IPS-NIHi7 (cell line): ENCODE results near the gene CLMP.

Experiments used
- DNase-seq: peaks from one replicate; pipeline ENCODE4 v3.0.0; 2012; ENCODE audit warnings: mixed read lengths; ENCODE audit errors: extremely low spot score

The CLMP gene

GRCh38 chr11:123190518-123190917 lies 4.5 kb downstream of the CLMP start:
- DNase-seq, result no peak

- no peak for DNase-seq
These were observed 6.4 kb downstream of the CLMP start for GRCh38 chr11:123188508-123189165.

GRCh38 chr11:123187665-123188507 lies 7.2 kb downstream of the CLMP start:
- DNase-seq, result no peak

DNA sequence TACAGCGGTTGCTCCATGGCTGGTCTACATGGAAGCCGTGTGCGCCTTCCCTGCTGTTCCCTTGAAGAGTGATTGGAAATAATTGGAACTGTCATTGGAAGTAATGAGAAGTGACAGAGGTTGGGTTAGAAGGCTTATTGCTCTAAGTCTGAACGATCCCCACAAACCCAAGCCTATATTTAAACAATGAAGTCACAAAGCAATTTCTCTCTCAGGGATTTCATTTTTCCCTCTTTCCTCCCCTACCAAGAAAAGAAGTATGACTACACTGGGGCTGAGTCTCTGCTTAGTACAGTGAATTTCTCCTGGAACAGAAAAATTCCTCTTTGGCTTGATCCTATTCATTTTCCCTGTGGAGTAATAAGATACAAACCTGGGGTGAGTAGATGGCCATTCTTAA lies 7.8 kb downstream of the CLMP start:
- DNase-seq, result no peak

DNA sequence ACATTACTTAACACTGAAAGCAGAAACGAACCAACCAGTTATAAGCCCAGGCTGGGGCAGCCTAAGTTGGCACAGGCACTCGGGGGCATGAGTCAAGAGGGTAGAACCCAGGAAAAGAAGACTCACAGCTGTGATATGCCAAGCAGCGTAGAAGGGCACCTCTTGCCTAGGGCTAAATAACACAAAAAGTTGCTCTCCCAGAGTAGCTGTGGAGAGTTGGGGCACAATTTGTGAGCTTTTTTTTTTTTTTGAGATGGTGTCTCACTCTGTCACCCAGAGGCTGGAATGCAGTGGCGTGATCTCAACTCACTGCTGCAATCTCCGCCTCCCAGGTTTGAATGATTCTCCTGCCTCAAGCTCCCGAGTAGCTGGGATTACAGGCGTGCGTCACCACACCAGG lies 8.8 kb downstream of the CLMP start:
- no peak for DNase-seq

DNA sequence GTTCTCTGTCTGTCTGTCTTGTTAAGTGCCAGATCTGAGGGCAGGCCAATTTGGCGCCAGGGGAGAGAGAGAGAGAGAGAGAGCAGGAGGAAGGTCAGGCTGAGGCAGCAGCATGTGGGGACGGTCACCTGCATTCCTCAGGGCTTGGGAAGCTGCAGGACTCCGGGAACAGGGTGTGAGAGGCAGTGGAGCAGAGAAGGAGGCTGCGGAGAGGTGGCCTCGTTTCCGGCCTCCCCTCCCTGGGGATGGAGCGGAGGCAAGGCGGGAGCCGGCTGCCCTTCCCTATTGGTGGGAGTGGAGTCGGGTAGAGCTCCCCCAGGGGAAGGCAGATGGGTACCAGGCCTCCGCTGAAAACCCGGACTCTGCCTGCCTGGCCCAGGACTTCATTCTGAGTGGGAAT lies 9.7 kb downstream of the CLMP start:
- no peak for DNase-seq

DNA sequence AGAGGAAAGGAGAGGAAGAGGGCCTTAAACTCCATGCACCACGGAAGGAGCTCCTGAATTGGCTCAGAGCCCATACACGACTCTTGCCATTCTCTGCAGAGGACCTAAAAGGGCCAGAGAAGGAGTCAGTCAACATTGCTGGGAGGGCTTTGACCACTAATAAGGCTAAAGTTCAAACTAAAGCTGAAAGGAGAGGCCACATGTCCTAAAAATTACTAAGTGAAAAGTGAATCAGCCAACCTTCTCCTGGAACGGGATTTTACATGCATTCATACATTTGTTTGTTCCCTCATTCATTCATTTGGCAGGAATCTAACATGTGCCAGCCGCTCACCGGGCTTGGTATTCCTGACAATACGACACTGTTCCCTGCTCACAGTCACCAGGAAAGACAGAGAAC lies 10.5 kb downstream of the CLMP start:
- DNase-seq, result no peak

- DNase-seq, result no peak
These were observed 11.5 kb downstream of the CLMP start for GRCh38 chr11:123183391-123184099.

DNA sequence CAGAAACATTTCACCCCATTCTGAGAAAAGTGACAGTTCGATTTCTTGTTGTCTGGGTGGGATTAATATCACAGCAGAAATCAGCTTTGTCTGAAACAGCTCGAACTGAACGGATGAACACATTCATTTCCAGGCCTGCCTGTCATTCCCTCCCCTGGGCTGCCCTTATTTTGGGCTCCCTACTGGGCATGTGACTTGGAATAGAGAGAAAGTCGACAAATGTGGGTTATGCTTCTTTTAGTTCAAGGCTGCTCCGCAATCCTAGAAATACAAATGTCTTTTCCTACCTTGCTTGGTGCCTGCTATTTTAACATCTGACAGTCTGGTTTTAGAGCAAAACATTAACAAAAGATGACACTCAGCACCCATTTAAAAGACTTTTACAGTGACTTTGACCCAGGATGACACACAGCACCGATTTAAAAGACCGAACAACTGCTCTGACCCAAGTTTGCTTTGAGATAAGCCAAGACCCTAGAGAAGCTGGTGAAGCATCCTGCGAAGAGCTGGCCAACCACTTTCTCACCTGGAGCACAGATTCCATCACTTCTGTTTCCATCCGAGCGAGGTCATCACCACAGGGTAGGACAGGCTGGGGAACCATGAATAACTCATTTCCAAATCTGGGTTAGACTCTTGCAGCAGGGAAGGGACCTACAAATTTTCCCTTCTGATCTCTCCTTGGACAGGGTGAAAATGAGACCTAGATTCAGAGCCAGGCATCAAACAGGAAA lies 13.1 kb downstream of the CLMP start:
- no peak for DNase-seq

DNA sequence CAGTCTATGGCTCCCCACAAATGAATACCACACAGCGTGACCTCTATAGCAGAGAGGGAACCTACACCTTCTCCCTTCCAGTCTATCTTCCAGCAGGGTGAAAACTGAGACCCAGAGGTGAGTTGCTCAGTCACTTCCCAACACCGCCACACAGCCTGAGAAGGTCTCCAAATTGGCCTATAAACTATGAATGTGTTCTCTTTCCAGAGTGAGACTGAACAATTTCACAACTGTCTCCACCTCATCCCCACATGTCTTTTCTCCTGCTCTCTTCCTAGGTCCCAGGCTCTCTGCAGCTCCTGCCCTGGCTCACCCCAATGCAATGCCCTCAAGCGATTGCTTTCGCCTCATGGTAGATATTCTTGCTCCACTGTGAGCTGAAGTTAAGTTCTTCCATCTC lies 14.0 kb downstream of the CLMP start:
- no peak for DNase-seq

GRCh38 chr11:123180574-123180973 lies 14.5 kb downstream of the CLMP start:
- no peak for DNase-seq

- no peak for DNase-seq
These were observed 14.9 kb downstream of the CLMP start for GRCh38 chr11:123180166-123180565.

GRCh38 chr11:123179586-123179985 lies 15.5 kb downstream of the CLMP start:
- DNase-seq, result no peak

GRCh38 chr11:123178186-123178585 lies 16.9 kb downstream of the CLMP start:
- no peak for DNase-seq

- DNase-seq, result no peak
These were observed 18.3 kb downstream of the CLMP start for GRCh38 chr11:123176785-123177184.

DNA sequence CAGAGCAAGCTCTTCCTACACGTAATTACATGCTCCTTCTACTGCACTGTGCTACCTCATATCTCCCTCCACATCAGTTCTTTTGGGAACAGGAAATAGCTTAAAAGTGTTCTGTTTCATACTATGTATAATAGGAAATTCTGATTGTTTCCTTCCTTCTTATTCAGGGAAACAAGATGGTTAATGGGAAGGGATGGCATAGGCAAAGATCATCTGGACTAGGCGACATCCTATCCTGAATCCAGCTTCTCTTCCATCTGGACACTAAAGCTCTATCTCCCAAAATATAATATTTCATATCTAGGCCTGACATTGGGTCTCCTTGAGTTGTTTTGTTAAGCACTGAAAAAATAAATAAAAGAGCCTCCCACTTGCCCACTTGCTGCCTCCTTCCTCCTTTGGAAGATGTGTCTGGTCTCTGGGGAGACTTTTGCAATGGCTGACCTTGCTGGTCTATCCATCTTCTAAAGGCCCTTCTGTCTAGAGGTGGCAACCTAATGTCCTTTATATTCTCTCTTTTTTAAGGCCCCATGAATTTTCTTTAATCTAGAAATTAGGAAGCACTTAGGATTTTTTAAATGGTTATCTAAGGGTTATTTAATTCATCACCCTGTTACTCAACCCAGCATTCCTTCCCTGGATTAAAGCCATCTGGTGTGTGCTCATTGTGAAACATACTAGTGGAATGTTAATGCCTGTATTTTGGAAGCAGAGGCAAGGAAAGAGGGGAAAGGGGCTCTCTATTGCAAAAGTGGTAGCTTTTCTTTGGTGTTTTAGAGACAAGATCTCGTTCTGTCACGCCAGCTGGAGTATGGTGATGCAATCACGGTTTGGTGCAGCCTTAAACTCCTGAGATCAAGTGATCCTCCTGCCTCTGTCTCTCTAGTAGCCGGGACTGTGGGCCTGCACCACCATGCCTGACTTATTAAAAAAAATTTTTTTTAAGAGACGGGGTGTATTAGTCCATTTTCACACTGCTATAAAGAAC lies 20.6 kb downstream of the CLMP start:
- no peak for DNase-seq

GRCh38 chr11:123173856-123174186 lies 21.2 kb downstream of the CLMP start:
- no peak for DNase-seq

DNA sequence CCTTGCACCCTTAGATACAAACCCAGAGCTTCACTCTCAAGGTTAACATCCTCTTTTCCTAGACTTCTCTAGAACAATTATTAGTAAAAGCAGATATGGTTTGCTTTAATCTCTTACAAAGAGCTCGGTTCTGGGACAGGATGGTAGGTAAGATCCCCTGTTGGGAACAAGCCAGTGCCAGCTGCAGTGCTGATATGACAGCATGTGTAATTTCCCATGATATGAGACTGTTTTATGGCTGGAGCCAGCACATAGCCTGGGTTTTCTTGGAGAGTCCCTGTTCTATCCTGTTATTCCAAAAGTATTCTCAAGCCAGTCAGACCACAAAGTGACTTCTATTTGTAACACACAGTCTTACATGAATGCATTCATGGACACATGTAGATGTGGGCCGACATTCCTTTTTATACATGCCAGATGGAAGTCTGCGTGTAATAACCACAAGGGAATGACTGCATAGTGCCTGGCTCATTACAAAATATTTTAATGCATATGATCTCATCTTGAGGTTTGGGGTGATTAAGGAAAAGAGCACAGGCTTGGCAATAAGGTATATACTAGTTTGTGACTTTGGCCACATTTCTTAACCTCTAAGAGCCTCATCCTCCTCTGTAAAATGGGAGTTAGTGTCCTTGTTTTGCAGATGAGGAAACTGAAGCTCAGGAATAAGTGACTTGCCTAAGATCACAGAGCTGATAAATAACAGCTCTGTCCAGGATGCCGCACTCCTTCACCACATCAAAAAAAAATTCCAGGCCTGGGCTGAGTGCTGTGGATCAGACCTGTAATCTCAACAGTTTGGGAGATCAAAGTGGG lies 21.8 kb downstream of the CLMP start:
- no peak for DNase-seq

GRCh38 chr11:123170929-123171328 lies 24.1 kb downstream of the CLMP start:
- no peak for DNase-seq

DNA sequence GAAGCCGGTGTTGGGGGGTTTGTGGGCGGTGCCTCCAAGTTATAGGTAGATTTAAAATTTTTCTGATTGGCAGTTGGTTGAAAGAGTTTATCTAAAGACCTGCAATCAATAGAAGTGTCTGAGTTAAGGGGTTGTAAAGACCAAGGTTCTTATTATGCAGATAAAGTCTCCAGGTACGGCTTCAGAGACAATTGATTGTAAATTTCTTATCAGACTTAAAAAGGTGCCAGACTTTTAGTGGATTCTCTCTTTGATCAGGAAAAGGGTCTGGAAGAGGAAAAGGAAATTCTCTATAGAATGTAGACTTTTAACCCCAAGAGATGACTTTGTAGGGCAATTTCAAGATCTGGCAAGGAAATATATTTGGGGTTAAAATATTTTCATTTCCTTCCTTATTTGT lies 25.2 kb downstream of the CLMP start:
- DNase-seq, result no peak
